ENCODE results near the gene THSD7B.

DNA sequence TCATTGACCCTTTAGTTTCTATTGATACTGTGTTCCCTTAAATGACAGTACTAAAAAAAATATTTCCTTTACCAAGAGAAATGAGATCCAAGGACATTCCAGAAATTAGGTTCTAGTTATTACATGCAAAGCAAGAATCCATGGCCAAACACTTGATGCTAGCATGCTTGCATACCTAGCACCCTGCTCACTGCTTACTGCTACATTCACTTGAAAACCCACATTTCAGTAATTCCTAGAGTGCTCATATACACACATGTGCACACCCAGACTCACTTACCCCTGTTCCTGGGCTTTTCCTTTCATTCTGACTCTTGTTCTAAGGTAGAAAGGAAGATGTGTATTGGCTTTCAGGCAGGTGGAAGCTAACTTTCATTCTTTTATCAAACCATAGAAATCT, 395.9 kb downstream of the THSD7B start:
- TF ChIP-seq, protein P1, sequence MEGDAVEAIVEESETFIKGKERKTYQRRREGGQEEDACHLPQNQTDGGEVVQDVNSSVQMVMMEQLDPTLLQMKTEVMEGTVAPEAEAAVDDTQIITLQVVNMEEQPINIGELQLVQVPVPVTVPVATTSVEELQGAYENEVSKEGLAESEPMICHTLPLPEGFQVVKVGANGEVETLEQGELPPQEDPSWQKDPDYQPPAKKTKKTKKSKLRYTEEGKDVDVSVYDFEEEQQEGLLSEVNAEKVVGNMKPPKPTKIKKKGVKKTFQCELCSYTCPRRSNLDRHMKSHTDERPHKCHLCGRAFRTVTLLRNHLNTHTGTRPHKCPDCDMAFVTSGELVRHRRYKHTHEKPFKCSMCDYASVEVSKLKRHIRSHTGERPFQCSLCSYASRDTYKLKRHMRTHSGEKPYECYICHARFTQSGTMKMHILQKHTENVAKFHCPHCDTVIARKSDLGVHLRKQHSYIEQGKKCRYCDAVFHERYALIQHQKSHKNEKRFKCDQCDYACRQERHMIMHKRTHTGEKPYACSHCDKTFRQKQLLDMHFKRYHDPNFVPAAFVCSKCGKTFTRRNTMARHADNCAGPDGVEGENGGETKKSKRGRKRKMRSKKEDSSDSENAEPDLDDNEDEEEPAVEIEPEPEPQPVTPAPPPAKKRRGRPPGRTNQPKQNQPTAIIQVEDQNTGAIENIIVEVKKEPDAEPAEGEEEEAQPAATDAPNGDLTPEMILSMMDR (IDR thresholded peaks at IDR 0.05): no peak
- no peak for TF ChIP-seq POLR2A (IDR thresholded peaks at IDR 0.05)

Measured in Peyer's patch (tissue), 4 donors.